Suprapubic skin (tissue), 4 donors: ENCODE results near the gene DHX16. TPM values are rescaled to one million over a fixed set of nuclear protein-coding genes. Genes with fewer than 3 reads are reported as not detected.

Experiments used
- DNase-seq, 2 donors: peaks; one replicate each; pipeline ENCODE4 v3.0.0-alpha.2; 2019; ENCODE audit warnings: low spot score in 2 of 2
- H3K27ac ChIP-seq: fragments of 200-600 bp; sonication (generic); one replicate; pipeline ENCODE4 v1.5.1; 2019
- H3K27me3 ChIP-seq: fragments of 200-600 bp; sonication (generic); one replicate; pipeline ENCODE4 v1.5.1; 2019
- H3K36me3 ChIP-seq: fragments of 200-600 bp; sonication (generic); one replicate; pipeline ENCODE4 v1.5.1; 2019
- H3K4me1 ChIP-seq: fragments of 200-600 bp; sonication (generic); one replicate; pipeline ENCODE4 v1.5.1; 2019
- H3K4me3 ChIP-seq: fragments of 200-600 bp; sonication (generic); one replicate; pipeline ENCODE4 v1.5.1; 2019; ENCODE audit warnings: mild to moderate bottlenecking
- H3K9me3 ChIP-seq: fragments of 200-600 bp; sonication (generic); one replicate; pipeline ENCODE4 v1.5.1; 2019
- EP300 ChIP-seq: sonication (generic); formaldehyde crosslinking; IDR thresholded peaks from one replicate; pipeline ENCODE4 v1.6.1; 2017; ENCODE audit warnings: antibody characterized with exemption
- POLR2A ChIP-seq, 2 donors: fragments of 450-650 bp; IDR thresholded peaks; one replicate each; pipeline ENCODE4 v1.6.1; 2017; ENCODE audit warnings: antibody characterized with exemption in 2 of 2, mild to moderate bottlenecking in 2 of 2, moderate library complexity in 2 of 2
- POLR2AphosphoS5 ChIP-seq, 3 donors: sonication (generic); formaldehyde crosslinking; IDR thresholded peaks; one replicate each; pipeline ENCODE4 v1.6.1; 2017; ENCODE audit warnings: antibody characterized with exemption in 3 of 3
- WGBS: methylation state at CpG from one replicate; pipeline ENCODE4 v1.1.5; 2018; 5-methylcytosine and 5-hydroxymethylcytosine counted together
- total RNA-seq, 4 donors: library from RNA; depleted of rRNA; stranded (reverse); fragments of >200 nt; gene quantifications; one replicate each; pipeline ENCODE4 v1.1.0, GENCODE V29; 2016
- TF ChIP-seq, protein P1 (sequence below), 2 donors: fragments of 200-600 bp in 1 of 2; fragments of 450-650 bp in 1 of 2; sonication (generic) in 1 of 2; IDR thresholded peaks; one replicate each; pipeline ENCODE4 v1.5.1; 2016 to 2019; ENCODE audit warnings: antibody characterized with exemption in 2 of 2, mild to moderate bottlenecking in 1 of 2, moderate library complexity in 1 of 2

The DHX16 gene
- total RNA-seq, 4 donors from 2014 or later: 24.3 to 48.5 (median 33.7) TPM

DNA sequence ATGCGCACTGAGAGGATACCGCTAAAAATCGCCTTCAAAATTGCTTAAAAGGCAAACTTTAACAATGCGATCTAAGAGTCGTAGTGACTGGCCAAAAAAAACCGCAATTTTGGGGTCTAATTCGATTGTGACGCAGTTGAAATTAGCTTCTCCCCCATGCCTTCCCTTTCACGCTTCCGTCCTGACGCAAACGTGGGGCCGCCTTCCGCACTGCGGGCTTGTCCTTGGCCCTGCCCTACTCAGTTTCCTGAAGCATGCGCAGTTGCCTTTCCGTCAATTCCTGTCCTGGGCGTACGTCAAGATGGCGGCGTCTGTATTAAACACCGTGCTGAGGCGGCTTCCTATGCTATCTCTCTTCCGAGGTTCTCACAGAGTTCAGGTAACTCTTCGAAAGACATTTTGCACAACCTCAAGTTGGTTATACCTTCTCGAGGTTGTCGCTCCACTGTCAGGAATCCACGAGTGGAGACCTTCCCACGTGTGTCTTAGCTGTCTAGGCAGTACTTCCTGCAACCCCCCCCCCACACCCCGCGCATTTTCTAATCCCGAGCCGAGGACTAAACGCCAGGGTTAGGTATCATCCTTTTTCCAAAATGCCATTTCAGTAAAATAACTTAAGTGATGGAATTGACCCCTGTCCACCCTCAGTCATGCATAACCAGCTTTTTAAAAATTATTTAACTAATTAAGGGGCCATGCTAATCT is 55.1 kb downstream of the DHX16 start, which contains the start of gene MRPS18B:
Gene MRPS18B (plus strand): TSS at position 276 of the 705 bp plus-strand sequence. CDS start 26 bp downstream, at position 302.
- peaks cover 36% of the 10 kb centered on the region for H3K4me1 ChIP-seq
- no peaks in the 10 kb centered on the region for H3K27me3 ChIP-seq
- TF ChIP-seq POLR2AphosphoS5 (IDR thresholded peaks at IDR 0.05) (peak; percentile 75 to 91 (median 88)), EP300 (no peak), POLR2A (IDR thresholded peaks at IDR 0.05) (peak; percentile 82 to 95)
- TF ChIP-seq, protein P1, sequence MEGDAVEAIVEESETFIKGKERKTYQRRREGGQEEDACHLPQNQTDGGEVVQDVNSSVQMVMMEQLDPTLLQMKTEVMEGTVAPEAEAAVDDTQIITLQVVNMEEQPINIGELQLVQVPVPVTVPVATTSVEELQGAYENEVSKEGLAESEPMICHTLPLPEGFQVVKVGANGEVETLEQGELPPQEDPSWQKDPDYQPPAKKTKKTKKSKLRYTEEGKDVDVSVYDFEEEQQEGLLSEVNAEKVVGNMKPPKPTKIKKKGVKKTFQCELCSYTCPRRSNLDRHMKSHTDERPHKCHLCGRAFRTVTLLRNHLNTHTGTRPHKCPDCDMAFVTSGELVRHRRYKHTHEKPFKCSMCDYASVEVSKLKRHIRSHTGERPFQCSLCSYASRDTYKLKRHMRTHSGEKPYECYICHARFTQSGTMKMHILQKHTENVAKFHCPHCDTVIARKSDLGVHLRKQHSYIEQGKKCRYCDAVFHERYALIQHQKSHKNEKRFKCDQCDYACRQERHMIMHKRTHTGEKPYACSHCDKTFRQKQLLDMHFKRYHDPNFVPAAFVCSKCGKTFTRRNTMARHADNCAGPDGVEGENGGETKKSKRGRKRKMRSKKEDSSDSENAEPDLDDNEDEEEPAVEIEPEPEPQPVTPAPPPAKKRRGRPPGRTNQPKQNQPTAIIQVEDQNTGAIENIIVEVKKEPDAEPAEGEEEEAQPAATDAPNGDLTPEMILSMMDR (IDR thresholded peaks at IDR 0.05): no peak
- DNase-seq: peak; percentile 99
- H3K27ac ChIP-seq: peak within 1 kb of the TSS; percentile 98
- no peaks in the 10 kb centered on the region for H3K9me3 ChIP-seq
- H3K4me3 ChIP-seq: peak within 1 kb of the TSS; percentile 90
- WGBS: under 1% methylated on average over 34 of the region's 34 CpGs
- H3K36me3 ChIP-seq: peaks cover 43% of the 10 kb centered on the region

DNA sequence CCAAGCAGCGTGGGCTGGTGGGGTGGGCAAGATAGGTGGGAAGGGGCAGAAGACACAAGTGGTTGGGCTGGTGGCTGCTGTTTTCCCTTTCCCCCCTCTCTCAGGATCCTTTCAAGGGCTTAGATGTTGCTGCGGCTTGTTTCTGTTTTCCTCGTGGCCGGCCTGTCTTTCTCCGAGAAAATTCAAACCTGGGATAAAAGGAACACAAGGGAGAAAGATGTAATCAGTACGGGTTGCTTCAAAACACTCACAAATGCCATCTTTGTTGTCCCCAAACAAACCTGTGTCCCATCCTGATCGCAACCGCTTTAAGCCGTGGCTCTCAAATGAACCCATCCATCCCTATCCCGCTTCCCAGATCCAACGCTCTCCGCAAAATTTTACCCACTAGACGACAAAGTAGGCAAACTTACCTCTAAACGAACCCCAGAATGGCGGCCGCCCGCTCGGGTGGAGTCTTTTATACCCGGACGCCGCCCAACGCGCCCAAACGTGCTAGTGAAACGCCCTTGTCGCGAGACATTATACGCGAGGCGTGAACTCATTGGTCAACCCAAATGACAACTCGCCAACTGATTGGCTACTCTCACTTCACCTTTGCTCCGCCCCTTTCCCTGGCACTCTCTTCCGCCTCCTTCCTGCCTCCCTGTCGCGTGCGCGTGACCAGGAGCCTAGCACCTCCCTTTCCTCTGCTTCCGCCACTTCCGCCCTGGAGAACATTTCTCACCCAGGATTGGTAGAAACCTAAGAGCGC is 55.8 kb downstream of the DHX16 start, which contains the start of gene PPP1R10:
Gene PPP1R10 (minus strand): TSS at position 433 of the 754 bp plus-strand sequence. CDS start 7,299 bp downstream, outside the sequence.
- H3K4me3 ChIP-seq: peak within 1 kb of the TSS; percentile 90
- under 1% methylated on average over 40 of the region's 40 CpGs for WGBS
- no peaks in the 10 kb centered on the region for H3K27me3 ChIP-seq
- TF ChIP-seq, protein P1 (IDR thresholded peaks at IDR 0.05): no peak
- TF ChIP-seq POLR2A (IDR thresholded peaks at IDR 0.05): peak; percentile 99 to 100
- peak; percentile 100 for TF ChIP-seq POLR2AphosphoS5 (IDR thresholded peaks at IDR 0.05)
- TF ChIP-seq EP300: no peak
- H3K36me3 ChIP-seq: peaks cover 36% of the 10 kb centered on the region
- peak; percentile 99 for DNase-seq
- H3K27ac ChIP-seq: peak within 1 kb of the TSS; percentile 98
- H3K9me3 ChIP-seq: no peaks in the 10 kb centered on the region
- H3K4me1 ChIP-seq: peaks cover 43% of the 10 kb centered on the region

DNA sequence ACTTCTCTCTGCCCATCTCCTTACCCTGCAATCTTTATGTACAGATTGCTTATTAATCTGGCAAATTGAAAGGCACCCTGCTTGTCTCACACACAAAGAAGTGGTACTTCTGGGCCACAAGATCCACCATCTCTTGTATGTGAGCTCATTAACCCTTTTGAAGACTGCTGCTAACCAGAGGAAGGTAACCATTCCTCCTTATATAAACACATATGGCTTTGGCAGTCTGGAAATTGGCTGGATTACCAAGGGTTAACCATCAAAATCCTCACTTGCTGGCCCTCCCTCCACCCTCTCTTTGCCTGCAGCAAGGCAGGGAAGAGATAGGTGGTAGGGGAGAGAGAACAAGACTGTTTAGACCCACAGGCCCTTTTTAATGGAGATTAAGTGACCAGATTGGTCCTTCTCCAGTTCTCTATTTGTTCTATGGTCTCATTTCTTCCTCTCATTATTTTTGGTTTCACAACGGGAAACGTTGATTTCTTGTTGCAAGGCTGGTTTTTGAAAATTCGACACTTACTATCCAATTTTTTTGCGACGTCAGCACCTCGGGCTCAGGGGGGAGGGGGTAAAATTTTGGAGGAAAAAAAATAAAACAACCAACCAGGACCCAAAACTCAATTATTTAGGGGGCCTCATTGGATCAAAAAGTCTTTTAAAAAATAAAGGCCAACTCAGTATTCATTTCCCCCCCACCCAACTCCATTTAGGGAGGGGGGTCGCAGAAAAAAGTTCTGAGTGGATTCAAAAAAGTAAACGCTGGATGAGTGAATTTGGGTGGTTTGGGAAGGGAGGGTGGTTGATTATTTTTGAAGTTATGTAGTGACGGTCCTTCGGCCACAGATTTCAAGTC is 56.6 kb downstream of the DHX16 start:
- H3K36me3 ChIP-seq: peaks cover 28% of the 10 kb centered on the region
- no peaks in the 10 kb centered on the region for H3K9me3 ChIP-seq
- WGBS: under 1% methylated on average over 10 of the region's 10 CpGs
- TF ChIP-seq POLR2A (IDR thresholded peaks at IDR 0.05) (peak in 1 of 2 donors; percentile 4), POLR2AphosphoS5 (IDR thresholded peaks at IDR 0.05) (peak in 1 of 3 donors; percentile 57), EP300 (no peak)
- TF ChIP-seq, protein P1 (IDR thresholded peaks at IDR 0.05): no peak
- peak overlapping the region; percentile 90 for H3K4me3 ChIP-seq
- peak overlapping the region; percentile 98 for H3K27ac ChIP-seq
- H3K4me1 ChIP-seq: peaks cover 51% of the 10 kb centered on the region
- H3K27me3 ChIP-seq: no peaks in the 10 kb centered on the region
- no peak for DNase-seq

DNA sequence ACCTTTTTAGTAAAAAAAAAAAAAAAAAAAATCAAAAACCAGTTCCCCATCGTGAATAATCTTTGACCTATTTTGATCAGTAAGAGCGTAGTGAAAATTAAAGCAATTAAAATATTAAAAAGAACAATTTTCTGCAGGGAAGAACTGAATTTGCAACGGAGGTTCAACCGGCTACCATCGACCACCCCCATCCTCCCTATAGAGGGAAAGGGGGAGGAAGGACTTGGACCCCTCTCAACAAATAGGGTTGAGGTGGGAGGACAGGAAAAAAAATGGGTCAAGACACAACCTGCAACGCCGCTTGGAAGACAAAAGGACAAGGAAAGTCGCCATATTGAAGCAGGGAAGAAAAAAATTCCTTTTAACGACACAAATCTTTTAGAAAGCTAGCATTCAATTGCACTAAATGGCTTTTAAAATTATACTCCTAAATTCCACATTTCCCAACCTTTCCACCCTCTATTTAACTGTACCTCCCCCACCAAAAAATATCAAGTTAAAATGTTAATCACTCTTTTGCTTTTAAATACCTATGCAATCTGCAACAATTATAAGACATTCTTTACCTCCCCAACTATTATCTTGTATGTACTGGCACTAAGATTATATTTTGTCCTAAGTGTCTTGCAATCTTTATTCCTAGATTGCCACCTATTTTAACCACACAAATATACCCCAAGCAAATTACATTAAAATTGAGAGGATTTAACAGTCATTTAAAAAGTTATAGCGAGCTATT is 57.4 kb downstream of the DHX16 start:
- peaks cover 20% of the 10 kb centered on the region for H3K36me3 ChIP-seq
- no peaks in the 10 kb centered on the region for H3K27me3 ChIP-seq
- under 1% methylated on average over 10 of the region's 10 CpGs for WGBS
- no peak for DNase-seq
- no peaks in the 10 kb centered on the region for H3K9me3 ChIP-seq
- TF ChIP-seq POLR2A (IDR thresholded peaks at IDR 0.05) (peak in 1 of 2 donors; percentile 7), POLR2AphosphoS5 (IDR thresholded peaks at IDR 0.05) (peak in 2 of 3 donors; percentile 30 to 76), EP300 (no peak)
- TF ChIP-seq, protein P1 (IDR thresholded peaks at IDR 0.05): no peak
- peak overlapping the region; percentile 98 for H3K27ac ChIP-seq
- H3K4me3 ChIP-seq: peak overlapping the region; percentile 90
- peaks cover 56% of the 10 kb centered on the region for H3K4me1 ChIP-seq
